ENCODE results near the gene TIMM17A. TPM values are rescaled to one million over a fixed set of nuclear protein-coding genes. Genes with fewer than 3 reads are reported as not detected.

TIMM17A gene
- total RNA-seq (2022; extraction: Qiagen RNA extraction; ENCODE audit: low read depth) = 87.5 to 168 TPM (median 99.8 TPM) in 5 replicates

DNA sequence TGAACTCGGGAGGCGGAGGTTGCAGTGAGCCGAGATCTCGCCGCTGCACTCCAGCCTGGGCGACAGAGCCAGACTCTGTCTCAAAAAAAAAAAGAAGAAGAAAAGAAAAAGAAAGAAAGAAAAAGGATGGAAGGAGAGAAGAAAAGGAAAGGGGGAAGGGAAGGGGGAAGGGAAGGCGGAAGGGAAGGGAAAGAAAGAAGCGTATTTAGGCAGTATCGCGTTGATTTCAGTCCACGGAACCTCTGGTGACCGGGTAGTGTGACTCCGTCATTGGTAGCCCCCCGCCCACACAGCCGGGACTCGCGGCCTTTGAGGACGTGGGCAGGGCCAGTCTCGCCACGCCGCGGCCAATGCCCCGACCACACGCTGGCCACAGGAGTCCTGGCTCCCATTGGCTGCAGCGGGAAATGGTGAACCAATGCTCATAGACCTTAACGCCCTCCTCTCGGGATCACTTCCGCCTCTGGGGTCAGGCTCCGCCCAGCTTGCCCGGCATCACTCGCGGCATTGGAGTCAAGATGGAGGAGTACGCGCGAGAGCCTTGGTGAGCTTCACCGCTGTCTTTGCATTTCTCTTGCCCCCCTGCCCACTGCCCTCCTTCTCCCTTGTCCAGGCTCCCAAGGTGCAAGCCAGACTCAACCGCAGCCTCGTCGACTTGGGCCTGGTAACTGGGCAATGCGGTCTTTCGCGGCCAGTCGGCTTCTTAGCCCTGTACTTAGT lies at the start of gene TIMM17A:
TSS of gene TIMM17A (plus strand) at position 495 of the 720 bp plus-strand sequence. CDS start at position 519, 24 bp downstream.

DNA sequence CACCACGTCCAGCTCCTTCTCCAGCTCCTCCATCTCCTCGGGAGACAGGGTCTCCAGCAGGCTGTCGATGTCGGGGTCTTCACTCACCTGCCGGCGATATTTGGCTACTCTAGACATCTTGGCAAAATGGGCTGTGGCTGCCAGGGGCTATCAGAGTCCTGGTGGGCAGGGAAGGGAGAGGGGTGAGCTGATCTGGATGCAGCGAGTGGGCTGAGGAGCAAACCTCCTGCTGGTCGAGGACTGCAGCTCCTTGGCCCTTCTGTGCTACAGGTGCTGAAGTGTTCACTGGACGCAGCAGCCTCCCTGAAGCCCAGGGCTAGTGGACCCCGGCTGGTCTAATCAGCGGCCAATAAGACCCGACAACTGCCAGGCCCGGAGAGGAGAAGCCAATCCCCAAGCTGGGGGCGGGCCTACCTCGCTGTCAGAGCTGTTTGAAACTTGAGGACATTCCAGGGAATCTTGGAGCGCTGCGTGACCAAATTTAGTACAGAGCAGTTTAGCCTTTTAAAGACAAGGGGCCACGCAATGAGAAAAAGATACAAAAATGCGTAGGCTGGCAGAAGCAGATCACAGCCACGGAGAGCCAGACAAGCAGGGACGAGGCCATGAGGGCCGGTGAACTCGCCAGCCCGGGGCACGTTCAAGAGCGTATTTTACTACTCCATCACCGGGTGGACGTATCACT lies 8.9 kb upstream of the TIMM17A start, which contains the start of gene LMOD1:
TSS of gene LMOD1 (minus strand) at position 325 of the 685 bp plus-strand sequence. CDS start at position 117, 208 bp downstream.

DNA sequence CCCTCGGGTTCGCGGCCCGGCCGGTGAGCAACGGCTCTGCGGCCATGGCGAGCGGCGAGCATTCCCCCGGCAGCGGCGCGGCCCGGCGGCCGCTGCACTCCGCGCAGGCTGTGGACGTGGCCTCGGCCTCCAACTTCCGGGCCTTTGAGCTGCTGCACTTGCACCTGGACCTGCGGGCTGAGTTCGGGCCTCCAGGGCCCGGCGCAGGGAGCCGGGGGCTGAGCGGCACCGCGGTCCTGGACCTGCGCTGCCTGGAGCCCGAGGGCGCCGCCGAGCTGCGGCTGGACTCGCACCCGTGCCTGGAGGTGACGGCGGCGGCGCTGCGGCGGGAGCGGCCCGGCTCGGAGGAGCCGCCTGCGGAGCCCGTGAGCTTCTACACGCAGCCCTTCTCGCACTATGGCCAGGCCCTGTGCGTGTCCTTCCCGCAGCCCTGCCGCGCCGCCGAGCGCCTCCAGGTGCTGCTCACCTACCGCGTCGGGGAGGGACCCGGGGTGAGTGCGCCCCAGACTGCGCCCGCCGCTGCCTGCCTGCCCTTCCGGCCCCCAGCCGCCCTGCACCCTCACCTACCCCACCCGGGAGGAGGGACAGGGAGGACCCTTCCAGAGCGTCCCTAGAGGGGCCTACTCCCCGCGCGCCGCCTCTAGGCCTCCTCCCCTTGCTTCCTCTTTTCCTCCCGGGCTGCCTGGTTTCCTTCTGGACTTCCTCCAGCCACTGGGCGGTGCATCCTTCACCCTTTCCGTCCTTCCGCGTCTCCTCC lies 27.5 kb downstream of the TIMM17A start, which contains the start of gene RNPEP:
TSS of gene RNPEP (plus strand) at position 26 of the 757 bp plus-strand sequence. CDS start at position 45, 19 bp downstream.

DNA sequence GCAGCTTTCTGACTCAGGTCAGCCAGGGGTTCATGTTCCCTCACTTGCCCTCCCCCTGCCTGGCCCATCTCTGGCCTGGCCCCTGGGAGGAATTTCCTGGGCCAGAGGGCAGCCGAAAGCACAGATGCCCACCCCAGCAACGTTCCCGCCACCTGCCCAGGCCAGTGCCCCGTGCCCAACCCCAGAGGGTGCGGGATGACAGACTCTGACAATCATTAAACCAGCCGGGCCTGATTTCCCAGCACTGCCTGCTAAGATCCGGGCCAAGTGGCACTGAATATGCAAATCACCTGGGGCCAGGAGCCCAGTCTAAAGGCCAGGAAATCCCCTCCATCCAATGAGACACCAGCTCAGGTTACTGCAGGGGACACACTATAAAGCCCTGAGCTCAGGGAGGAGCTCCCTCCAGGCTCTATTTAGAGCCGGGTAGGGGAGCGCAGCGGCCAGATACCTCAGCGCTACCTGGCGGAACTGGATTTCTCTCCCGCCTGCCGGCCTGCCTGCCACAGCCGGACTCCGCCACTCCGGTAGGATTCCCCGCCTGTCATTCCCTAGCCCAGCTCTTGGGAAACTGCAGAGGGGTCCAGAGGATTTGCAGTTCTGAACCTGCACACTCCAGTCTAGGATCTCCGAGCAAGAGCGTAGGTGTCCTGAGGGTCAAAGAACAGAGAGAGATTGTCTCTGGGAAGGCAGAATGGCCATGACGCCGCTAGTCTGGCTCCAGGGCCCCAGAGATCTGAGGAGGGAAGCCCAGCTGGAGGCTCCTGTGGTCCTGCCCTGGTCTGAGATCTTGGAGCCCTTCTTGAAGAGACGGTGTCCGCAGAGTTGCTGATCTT lies 55.1 kb downstream of the TIMM17A start, which contains the start of gene ELF3:
TSS of gene ELF3 (plus strand) at position 408 of the 836 bp plus-strand sequence. CDS start 550 bp downstream, outside the sequence.

Other genes with a start within 250 kb of the TIMM17A start
- gene IPO9, start 126.3 kb upstream of the TIMM17A start, total RNA-seq (2022; extraction: Qiagen RNA extraction; ENCODE audit: low read depth) = 33.2 to 46.0 TPM (median 40.5 TPM) in 5 replicates
- 10.7 to 19.6 TPM (median 17.4 TPM) in 5 replicates for gene SHISA4, start 66.6 kb upstream of the TIMM17A start, total RNA-seq (2022; extraction: Qiagen RNA extraction; ENCODE audit: low read depth)
- gene LMOD1, start 9.0 kb upstream of the TIMM17A start, total RNA-seq (2022; extraction: Qiagen RNA extraction; ENCODE audit: low read depth) = not detected in 5 replicates
- gene RNPEP, start 27.1 kb downstream of the TIMM17A start, total RNA-seq (2022; extraction: Qiagen RNA extraction; ENCODE audit: low read depth) = 76.3 to 91.5 TPM (median 86.8 TPM) in 5 replicates
- gene ELF3, start 55.1 kb downstream of the TIMM17A start, total RNA-seq (2022; extraction: Qiagen RNA extraction; ENCODE audit: low read depth) = 176 to 238 TPM (median 207 TPM) in 5 replicates
- gene GPR37L1, start 167.4 kb downstream of the TIMM17A start, total RNA-seq (2022; extraction: Qiagen RNA extraction; ENCODE audit: low read depth) = 0.13 to 0.18 TPM (median 0.15 TPM) in 5 replicates
- gene ARL8A, start 189.2 kb downstream of the TIMM17A start, total RNA-seq (2022; extraction: Qiagen RNA extraction; ENCODE audit: low read depth) = 43.2 to 55.8 TPM (median 50.6 TPM) in 5 replicates
- gene PTPN7, start 205.1 kb downstream of the TIMM17A start, total RNA-seq (2022; extraction: Qiagen RNA extraction; ENCODE audit: low read depth) = 0.05 to 0.26 TPM in 2 of 5 replicates, not detected in the others
- gene LGR6, start 238.3 kb downstream of the TIMM17A start, total RNA-seq (2022; extraction: Qiagen RNA extraction; ENCODE audit: low read depth) = 0.40 to 1.8 TPM (median 0.62 TPM) in 5 replicates